Mammary epithelial cell (primary cell): ENCODE results near the gene DUSP3.

Experiments used
- CTCF ChIP-seq, 2 donors: IDR thresholded peaks in 1 of 2; conservative IDR thresholded peaks in 1 of 2; 2 replicates each; pipeline ENCODE4 v1.5.1; 2011 to 2012; ENCODE audit warnings: inconsistent platforms in 2 of 2, low read length in 2 of 2, mild to moderate bottlenecking in 2 of 2, control low read depth in 1 of 2, low read depth in 1 of 2; ENCODE audit not compliant: insufficient read depth in 1 of 2; ENCODE audit errors: extremely low read depth in 1 of 2
- EZH2 ChIP-seq: IDR thresholded peaks from 2 replicates; pipeline ENCODE4 v1.6.1; 2012; ENCODE audit warnings: low read length, inconsistent platforms, borderline replicate concordance

GRCh38 chr17:43803758-43804157 is 25.0 kb upstream of the DUSP3 start:
- TF ChIP-seq CTCF (conservative IDR thresholded peaks at IDR 0.05 in 1 of 2, IDR thresholded peaks at IDR 0.05 in 1 of 2; ENCODE audit: extremely low read depth in 1 of 2, insufficient read depth in 1 of 2, low read depth in 1 of 2, low read length in 2 of 2) (no peak), EZH2 (no peak)
